Aorta (tissue), 5 donors: Measurements from ENCODE around the gene VTI1B. TPM values are rescaled to one million over a fixed set of nuclear protein-coding genes. Genes with fewer than 3 reads are reported as not detected.
A peak's percentile ranks its signal among the peaks of the same experiment; 100 is the strongest.
"Not testable (repeated sequence)": the region's sequence is repeated elsewhere in the genome, so short reads cannot be mapped to it uniquely, and the experiment has no call there.

ENCODE experiments used
- ATAC-seq: fragments of 200-7000 bp; cut with Tn5 transposase; one replicate; pipeline ENCODE4 v1.9.1; 2022; ENCODE audit warnings: moderate library complexity; ENCODE audit not compliant: low FRiP score
- DNase-seq, 2 donors: peaks; one replicate each; pipeline ENCODE4 v3.0.0-alpha.2; 2020
- H3K27ac ChIP-seq, 2 donors: one replicate each; pipeline ENCODE4 v1.5.1; 2013; ENCODE audit warnings: low read length in 2 of 2, mild to moderate bottlenecking in 2 of 2, moderate library complexity in 2 of 2, control low read depth in 1 of 2, inconsistent platforms in 1 of 2, low read depth in 1 of 2
- H3K27me3 ChIP-seq, 2 donors: one replicate each; pipeline ENCODE4 v1.6.1; 2013; ENCODE audit warnings: control low read depth in 1 of 2, low read length in 1 of 2, mild to moderate bottlenecking in 1 of 2, moderate library complexity in 1 of 2; ENCODE audit not compliant: insufficient read depth in 2 of 2, control insufficient read depth in 1 of 2
- H3K36me3 ChIP-seq, 2 donors: one replicate each; pipeline ENCODE4 v1.6.1; 2013; ENCODE audit warnings: control low read depth in 1 of 2, low read length in 1 of 2, mild to moderate bottlenecking in 1 of 2; ENCODE audit not compliant: insufficient read depth in 2 of 2, control insufficient read depth in 1 of 2
- H3K4me1 ChIP-seq, 2 donors: one replicate each; pipeline ENCODE4 v1.6.1; 2013; ENCODE audit warnings: low read length in 2 of 2, control low read depth in 1 of 2, mild to moderate bottlenecking in 1 of 2, moderate library complexity in 1 of 2; ENCODE audit not compliant: insufficient read depth in 2 of 2, control insufficient read depth in 1 of 2
- H3K4me3 ChIP-seq, 2 donors: one replicate each; pipeline ENCODE4 v1.5.1; 2013; ENCODE audit warnings: low read length in 2 of 2, control low read depth in 1 of 2, mild to moderate bottlenecking in 1 of 2
- H3K9me3 ChIP-seq: one replicate; pipeline ENCODE4 v1.6.1; 2013; ENCODE audit warnings: mild to moderate bottlenecking, low read length; ENCODE audit not compliant: control insufficient read depth
- WGBS, 2 donors: extraction: QIAGEN DNeasy Blood & Tissue Kit; methylation state at CpG; one replicate each; pipeline ENCODE4 v1.1.7; 2013; 5-methylcytosine and 5-hydroxymethylcytosine counted together
- intact Hi-C, 2 donors: fragments of 100-400 bp; cut with DNase I; formaldehyde crosslinking; loops; one replicate each; pipeline versions ENCODE4 v1.14.2 to v1.15.0; 2022
- long read RNA-seq, 2 donors: library from polyadenylated mRNA; unstranded; transcript quantifications; one replicate each; pipeline ENCODE4 v2.0.0, GENCODE V29; 2020 to 2021
- polyA plus RNA-seq, 2 donors: library from polyadenylated mRNA; stranded (reverse); fragments of 200-250 nt; gene quantifications; one replicate each; pipeline ENCODE4 v1.2.3, GENCODE V29; 2013
- total RNA-seq, 2 donors: library from RNA; stranded (reverse); fragmentation: NEBNext Ultra II Directional; extraction: Animal tissue kit (Norgen Biotek cat#: 25700); gene quantifications; one replicate each; pipeline ENCODE4 v1.2.1, GENCODE V29; 2021
- donor health status: healthy with polysubstance abuse.
- donor health status: Bipolar disorder and iron deficiency.
- donor health status: DM: no; HTN: no; CAD: no.
- donor health status: DM: no; HTN: no; CAD: no.
- donor health status: DM: yes; HTN: yes; CAD: no.

VTI1B gene, protein sequence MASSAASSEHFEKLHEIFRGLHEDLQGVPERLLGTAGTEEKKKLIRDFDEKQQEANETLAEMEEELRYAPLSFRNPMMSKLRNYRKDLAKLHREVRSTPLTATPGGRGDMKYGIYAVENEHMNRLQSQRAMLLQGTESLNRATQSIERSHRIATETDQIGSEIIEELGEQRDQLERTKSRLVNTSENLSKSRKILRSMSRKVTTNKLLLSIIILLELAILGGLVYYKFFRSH
- total RNA-seq: 10 to 100 TPM; 94.0 to 95.4 TPM
- 100 to 1,000 TPM in 1 of 2 donors, 10 to 100 TPM in 1; 88.9 to 140 TPM for polyA plus RNA-seq
- long read RNA-seq, donor 1, full-length matches to known transcripts: 83 of 97 reads
- long read RNA-seq, donor 1, partial matches to known transcripts: 2 of 97 reads
- long read RNA-seq, donor 1, other reads (novel, unspliced or antisense): 12 of 97 reads
- long read RNA-seq, donor 2, full-length matches to known transcripts: 25 of 35 reads
- long read RNA-seq, donor 2, partial matches to known transcripts: 5 of 35 reads
- long read RNA-seq, donor 2, other reads (novel, unspliced or antisense): 5 of 35 reads

DNA sequence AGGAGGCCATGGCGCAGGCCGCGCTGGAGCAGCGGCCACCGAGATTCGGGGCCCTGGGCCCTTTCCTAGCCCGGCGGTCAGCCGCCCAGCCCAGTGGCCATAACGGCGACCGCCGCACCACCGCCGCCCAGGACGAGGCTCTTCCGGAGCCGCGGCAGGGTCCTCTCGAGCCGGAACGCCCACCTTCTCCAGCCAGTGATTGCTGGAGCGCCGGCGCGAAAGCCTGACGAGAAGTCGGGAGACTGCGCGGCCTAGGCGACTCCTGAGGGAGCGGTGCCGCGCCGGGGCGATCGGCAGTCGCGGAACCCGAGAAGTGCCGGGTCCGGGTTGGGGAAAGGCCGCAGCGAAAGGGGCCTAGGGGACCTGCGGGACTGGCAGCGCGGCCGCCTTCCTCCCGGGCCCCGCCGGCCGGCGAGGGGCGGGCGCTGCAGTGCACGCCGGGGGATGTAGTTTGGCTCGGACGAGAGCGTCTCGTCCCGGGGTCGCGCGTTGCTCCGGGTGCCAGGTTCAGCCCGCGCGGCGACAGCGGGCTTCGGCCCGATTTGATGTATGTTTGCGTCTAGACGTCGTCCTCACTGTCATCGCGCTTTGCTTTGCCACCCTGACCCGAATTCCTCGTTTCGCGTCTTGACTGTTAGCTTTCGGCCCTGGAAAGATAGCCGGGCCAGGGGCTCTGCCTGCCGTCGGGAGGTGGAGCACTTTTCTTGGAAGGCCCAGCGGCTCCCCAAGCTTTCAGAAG, at the start of gene VTI1B:
VTI1B (minus strand) TSS at position 153 of the 739 bp plus-strand sequence; CDS start at position 10, 143 bp downstream.
- 0% methylated on average over 76 to 87 of the region's 87 CpGs for WGBS, 2 donors
- H3K4me1 ChIP-seq: peaks cover 0 to 1% of the 10 kb centered on the region in 2 donors
- ATAC-seq (peak; percentile 97), DNase-seq (peak; percentile 89 to 94)
- H3K27ac ChIP-seq: peak within 1 kb of the TSS; percentile 83 to 96
- intact Hi-C loops: loop anchor here in 1 of 2 donors (2.0 kb wide), 1 partner anchor 56 kb away; the partner anchor contains the start of gene ARG2
- H3K27me3 ChIP-seq: no peaks in the 10 kb centered on the region
- no peaks in the 10 kb centered on the region for H3K9me3 ChIP-seq
- peaks cover 0 to 3% of the 10 kb centered on the region in 2 donors for H3K36me3 ChIP-seq
- peak within 1 kb of the TSS; percentile 54 to 98 for H3K4me3 ChIP-seq

GRCh38 chr14:67722293-67722692, 47.9 kb upstream of the VTI1B start:
- Histone ChIP-seq H3K27me3 (no peaks in the 10 kb centered on the region), H3K36me3 (no peaks in the 10 kb centered on the region), H3K9me3 (no peaks in the 10 kb centered on the region), H3K27ac (no peak overlapping the region), H3K4me3 (no peak overlapping the region), H3K4me1 (peaks cover 0 to 3% of the 10 kb centered on the region in 2 donors)
- intact Hi-C loops: no loop called here
- 2% methylated on average over 3 of the region's 3 CpGs for WGBS, 2 donors
- ATAC-seq (peak; percentile 70), DNase-seq (peak; percentile 74 to 80)

GRCh38 chr14:67721875-67722274, 47.4 kb upstream of the VTI1B start:
- 45 to 49% methylated on average over 5 of the region's 5 CpGs for WGBS, 2 donors
- no peak for DNase-seq
- no peak for ATAC-seq
- Histone ChIP-seq H3K4me3 (no peak overlapping the region), H3K4me1 (peaks cover 0 to 3% of the 10 kb centered on the region in 2 donors), H3K36me3 (no peaks in the 10 kb centered on the region), H3K27me3 (no peaks in the 10 kb centered on the region), H3K9me3 (no peaks in the 10 kb centered on the region), H3K27ac (no peak overlapping the region)
- intact Hi-C loops: no loop called here

- Histone ChIP-seq H3K4me3 (no peak overlapping the region), H3K36me3 (no peaks in the 10 kb centered on the region), H3K9me3 (no peaks in the 10 kb centered on the region), H3K27me3 (no peaks in the 10 kb centered on the region), H3K27ac (no peak overlapping the region), H3K4me1 (peaks cover 0 to 3% of the 10 kb centered on the region in 2 donors)
- intact Hi-C loops: no loop called here
- 45 to 54% methylated on average over 2 of the region's 2 CpGs for WGBS, 2 donors
- DNase-seq: no peak
- ATAC-seq: no peak
These were observed 45.4 kb upstream of the VTI1B start for GRCh38 chr14:67719866-67720265.

DNA sequence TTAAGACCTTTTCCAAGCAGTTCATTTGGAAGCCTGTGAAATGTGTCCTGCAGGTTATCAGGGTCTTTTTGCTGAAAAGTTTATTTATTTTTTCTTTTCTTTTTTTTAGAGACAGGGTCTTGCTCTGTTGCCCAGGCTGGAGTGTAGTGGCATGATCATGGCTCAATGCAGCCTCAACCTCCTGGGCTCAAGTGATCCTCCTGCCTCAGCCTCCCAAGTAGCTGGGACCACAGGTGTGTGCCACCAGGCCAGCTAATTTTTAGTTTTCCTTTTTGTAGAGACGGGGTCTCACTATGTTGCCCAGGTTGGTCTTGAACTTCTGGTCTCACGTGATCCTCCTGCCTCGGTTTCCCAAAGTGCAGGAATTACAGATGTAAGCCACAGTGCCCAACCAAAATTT, 45.0 kb upstream of the VTI1B start:
- H3K27ac ChIP-seq, H3K4me1 ChIP-seq, H3K9me3 ChIP-seq, H3K36me3 ChIP-seq, H3K4me3 ChIP-seq, DNase-seq, intact Hi-C loops, H3K27me3 ChIP-seq, ATAC-seq: not testable (repeated sequence)
- WGBS, 2 donors: 87 to 91% methylated on average over 3 of the region's 3 CpGs

DNA sequence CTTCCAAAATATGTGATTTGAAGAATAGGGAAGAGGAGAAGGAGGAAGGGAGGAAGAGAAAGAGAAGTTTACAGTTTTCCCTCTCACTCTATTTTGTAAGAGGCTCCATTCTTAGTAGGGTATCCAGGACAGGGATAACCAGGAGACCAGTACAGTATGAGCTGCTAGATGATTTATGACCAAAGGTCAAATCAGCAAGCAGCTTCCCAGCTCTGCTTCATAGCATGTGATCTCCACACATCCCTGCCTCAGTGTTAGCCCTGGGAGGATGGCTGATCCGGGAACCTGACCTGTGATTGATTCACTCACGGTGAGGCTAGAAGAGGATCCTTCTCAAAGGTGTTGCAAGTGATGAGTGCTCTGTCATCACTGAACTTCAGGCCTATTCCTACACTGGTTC, 43.8 kb upstream of the VTI1B start:
- WGBS, 2 donors: 79 to 85% methylated on average over 2 of the region's 2 CpGs
- intact Hi-C loops: no loop called here

DNA sequence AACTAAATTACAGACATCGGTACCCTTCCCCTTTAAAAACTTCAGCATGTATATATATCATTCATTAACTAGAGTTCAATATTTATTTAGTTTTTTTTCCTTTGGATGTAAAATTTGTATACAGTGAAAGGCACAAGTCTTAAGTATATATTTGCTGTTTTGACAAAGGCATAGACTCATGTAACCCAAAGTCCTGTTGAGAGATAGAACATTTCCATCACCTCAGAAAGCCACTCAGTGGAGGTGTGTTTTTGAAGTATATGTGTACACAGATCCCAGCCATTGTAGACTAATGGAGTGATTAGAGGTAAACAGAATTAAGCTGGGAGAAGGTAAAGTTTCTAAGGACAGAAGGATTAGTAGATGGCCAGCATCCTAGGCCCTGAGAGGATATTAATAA, 42.6 kb upstream of the VTI1B start:
- no peaks in the 10 kb centered on the region for H3K9me3 ChIP-seq
- no peak for ATAC-seq
- intact Hi-C loops: no loop called here
- no peaks in the 10 kb centered on the region for H3K36me3 ChIP-seq
- H3K4me1 ChIP-seq: no peaks in the 10 kb centered on the region
- no peaks in the 10 kb centered on the region for H3K27me3 ChIP-seq
- no peak for DNase-seq
- no peak overlapping the region for H3K4me3 ChIP-seq
- WGBS, 2 donors: 75 to 82% methylated on average over 1 of the region's 1 CpG
- no peak overlapping the region for H3K27ac ChIP-seq

More for the DNA sequence above, 43.8 kb upstream of the VTI1B start:
- H3K9me3 ChIP-seq: no peaks in the 10 kb centered on the region
- DNase-seq: no peak
- no peak overlapping the region for H3K27ac ChIP-seq
- H3K27me3 ChIP-seq: no peaks in the 10 kb centered on the region
- peaks cover 0 to 3% of the 10 kb centered on the region in 2 donors for H3K4me1 ChIP-seq
- ATAC-seq: no peak
- no peaks in the 10 kb centered on the region for H3K36me3 ChIP-seq
- no peak overlapping the region for H3K4me3 ChIP-seq

GRCh38 chr14:67710209-67710608, 35.8 kb upstream of the VTI1B start:
- Histone ChIP-seq H3K4me3 (no peak overlapping the region), H3K27me3 (no peaks in the 10 kb centered on the region), H3K36me3 (no peaks in the 10 kb centered on the region), H3K4me1 (no peaks in the 10 kb centered on the region), H3K27ac (no peak overlapping the region), H3K9me3 (no peaks in the 10 kb centered on the region)
- no peak for ATAC-seq
- 79 to 90% methylated on average over 2 of the region's 2 CpGs for WGBS, 2 donors
- DNase-seq: no peak
- intact Hi-C loops: no loop called here
